Measurements from ENCODE around the gene NYAP1. TPM values are rescaled to one million over a fixed set of nuclear protein-coding genes. Genes with fewer than 3 reads are reported as not detected.

NYAP1 gene
- total and polyA plus RNA-seq, 2 of the 8 experiments (the other 6 are each of a cell fraction or from before 2014, with no cell fraction given): 1.9 to 4.6 TPM

GRCh38 chr7:100444311-100445278 lies 39.1 kb upstream of the NYAP1 start:
- no peak overlapping the region for H3K4ac ChIP-seq (replicated peaks; ENCODE audit: insufficient read length, low read depth, low read length)
- no peak overlapping the region for H3K4me2 ChIP-seq (ENCODE audit: insufficient read depth in 1 of 2, low read depth in 2 of 2, low read length in 2 of 2)
- no peak overlapping the region for H3K23ac ChIP-seq (ENCODE audit: insufficient read length)
- H3K27me3 ChIP-seq (replicated peaks in 1 of 4; ENCODE audit: control insufficient read depth in 3 of 4, extremely low read depth in 1 of 4, insufficient read depth in 3 of 4, low read length in 3 of 4): no peaks in the 10 kb centered on the region
- H2BK5ac ChIP-seq (ENCODE audit: low read depth, low read length): peak overlapping the region; percentile 81; the same call in 1 of the 2 replicates
- no peak overlapping the region; the same call in 1 of the 2 replicates for H2AFZ ChIP-seq (ENCODE audit: low read length)
- H2AK5ac ChIP-seq (ENCODE audit: low read depth, low read length): no peak overlapping the region
- DNase-seq (ENCODE audit: low read depth in 1 of 2, low spot score in 2 of 2): no peak
- ChIA-PET POLR2A (ENCODE audit: partially characterized antibody) (interaction anchor here (0.6 to 6.2 kb wide), 10 partner anchors 9 to 182 kb away, joined by 3 to 62 read pairs (median 3); partner anchors contain the start of genes AGFG2, MEPCE, PPP1R35 and ZCWPW1), CTCF (ENCODE audit: partially characterized antibody) (interaction anchor here (0.7 to 5.0 kb wide), 11 partner anchors 10 to 598 kb away, joined by 3 to 53 read pairs (median 6); partner anchors contain the start of genes FBXO24 and LRCH4)
- no peak overlapping the region for H3K9ac ChIP-seq (replicated peaks in 1 of 4; ENCODE audit: extremely low read depth in 1 of 4, low read depth in 3 of 4, low read length in 3 of 4)
- no peaks in the 10 kb centered on the region for H3K79me1 ChIP-seq (ENCODE audit: low read depth, low read length)
- H3K36me3 ChIP-seq (ENCODE audit: control insufficient read depth in 2 of 4, insufficient read depth in 4 of 4, low read length in 3 of 4): no peaks in the 10 kb centered on the region
- peak overlapping the region; percentile 88; the same call in 1 of the 2 replicates for H2BK15ac ChIP-seq (ENCODE audit: low read length)
- H4K91ac ChIP-seq (replicated peaks; ENCODE audit: insufficient read length, low read length): no peak overlapping the region
- FAIRE-seq: no peak
- H3K56ac ChIP-seq (replicated peaks; ENCODE audit: insufficient read length, low read depth, low read length): no peak overlapping the region
- no peak overlapping the region for H2BK120ac ChIP-seq (replicated peaks; ENCODE audit: low read depth, low read length)
- no peak overlapping the region for H3K27ac ChIP-seq (ENCODE audit: low read depth, low read length)
- no peak overlapping the region for H3K4me3 ChIP-seq (ENCODE audit: extremely low read depth in 1 of 4, insufficient read depth in 2 of 4, low read depth in 3 of 4, low read length in 4 of 4)
- peaks cover 0 to 5% (median 2%) of the 10 kb centered on the region in 4 experiments; a peak in 3 of 7 replicates for H3K4me1 ChIP-seq (replicated peaks in 1 of 4; ENCODE audit: control insufficient read depth in 3 of 4, insufficient read depth in 4 of 4, low read length in 3 of 4)
- H3K79me2 ChIP-seq (ENCODE audit: control insufficient read depth in 1 of 2, insufficient read depth in 2 of 2, low read length in 2 of 2): no peaks in the 10 kb centered on the region
- H2BK12ac ChIP-seq (ENCODE audit: low read depth, low read length): peak overlapping the region; percentile 60; the same call in 1 of the 2 replicates
- no peaks in the 10 kb centered on the region for H3K9me3 ChIP-seq (ENCODE audit: insufficient read depth in 2 of 2, low read depth in 1 of 2, low read length in 1 of 2)
- no peak overlapping the region; the same call in 1 of the 2 replicates for H3K18ac ChIP-seq (ENCODE audit: extremely low read depth, low read length)
- no peak overlapping the region for H3K14ac ChIP-seq (ENCODE audit: insufficient read length)
- no peak overlapping the region for H4K5ac ChIP-seq (ENCODE audit: insufficient read length, low read depth, low read length)
- no peak overlapping the region; the same call in none of the 2 replicates for H4K8ac ChIP-seq (ENCODE audit: extremely low read depth, insufficient read depth, low read length)
- no peak overlapping the region; the same call in 1 of the 2 replicates for H2BK20ac ChIP-seq (ENCODE audit: low read length)
- WGBS, 2 experiments (ENCODE audit: extremely low coverage in 1 of 2, insufficient coverage in 1 of 2, insufficient read length in 1 of 2, insufficient replicate concordance in 2 of 2, low coverage in 1 of 2, low lambda C conversion rate in 2 of 2, missing lambda C conversion rate in 1 of 2): 84% methylated on average over 14 of the region's 14 CpGs; no CpG with 5 or more reads in 1 of the 2 experiments
- TF ChIP-seq POLR2A (IDR thresholded peaks at IDR 0.05; ENCODE audit: control extremely low read depth in 1 of 2, low read depth in 2 of 2, low read length in 2 of 2): no peak
- TF ChIP-seq ATF3 (IDR thresholded peaks at IDR 0.05; ENCODE audit: insufficient read depth, low read depth, low read length): no peak
- peak; percentile 23; the same call in 1 of the 2 replicates for TF ChIP-seq USF2 (IDR thresholded peaks at IDR 0.05; ENCODE audit: low read length)
- 0 out of 2 replicates have a peak, but pooled peaks have one; percentile 25 for TF ChIP-seq BACH1 (IDR thresholded peaks at IDR 0.05; ENCODE audit: low read length)
- H3K23me2 ChIP-seq (ENCODE audit: low read depth, low read length): no peaks in the 10 kb centered on the region
- H4K20me1 ChIP-seq (replicated peaks in 1 of 2; ENCODE audit: control insufficient read depth in 1 of 2, insufficient read depth in 2 of 2, low read length in 2 of 2): no peaks in the 10 kb centered on the region

Data from H1 (cell line).